SK-N-SH (cell line): ENCODE measurements around the gene TMEM184B. TPM values are rescaled to one million over a fixed set of nuclear protein-coding genes. Genes with fewer than 3 reads are reported as not detected.

Experiments
- CTCF ChIA-PET: fragments of 300-600, 350-600 bp; formaldehyde crosslinking; extraction: SDS; loops from one replicate; lab custom pipeline; 2021; lab: Yijun Ruan, JAX
- POLR2A ChIA-PET: fragments of 350-600 bp; sonication (Branson Sonifier 250); formaldehyde crosslinking; extraction: SDS; loops from one replicate; lab custom pipeline; 2020; ENCODE audit warnings: antibody characterized with exemption, inconsistent platforms; lab: Yijun Ruan, JAX
- DNase-seq: peaks from one replicate; pipeline ENCODE4 v3.0.0; 2012
- H2AFZ ChIP-seq: fragments of 200-600 bp; sonication (generic); 2 replicates; pipeline ENCODE4 v1.8.1; 2016; ENCODE audit warnings: antibody characterized with exemption, mild to moderate bottlenecking, low read depth
- H3F3A ChIP-seq: fragments of 200-600 bp; sonication (generic); replicated peaks from 2 replicates; pipeline ENCODE3; 2016; ENCODE audit warnings: antibody characterized with exemption, mild to moderate bottlenecking; ENCODE audit not compliant: insufficient read depth
- H3K27ac ChIP-seq, 2 experiments: fragments of 200-500 bp in 1 of 2; fragments of 200-600 bp in 1 of 2; sonication (Bioruptor generic) in 1 of 2; sonication (generic), shearing (Covaris generic) in 1 of 2; 2 replicates each; pipeline versions ENCODE4 v1.5.1 to v1.6.1; 2014 to 2016; ENCODE audit warnings: low read depth in 2 of 2, inconsistent platforms in 1 of 2, low read length in 1 of 2, mild to moderate bottlenecking in 1 of 2, mixed read lengths in 1 of 2
- H3K27me3 ChIP-seq: fragments of 200-600 bp; sonication (generic), shearing (Covaris generic); 2 replicates; pipeline ENCODE4 v1.6.1; 2016; ENCODE audit warnings: mixed run types; ENCODE audit not compliant: insufficient read depth
- H3K36me3 ChIP-seq, 2 experiments: fragments of 200-500 bp in 1 of 2; fragments of 200-600 bp in 1 of 2; sonication (Bioruptor generic) in 1 of 2; sonication (generic) in 1 of 2; replicated peaks in 1 of 2; 2 replicates each; pipeline versions ENCODE3 to v1.5.1; 2014 to 2016; ENCODE audit warnings: low read length in 1 of 2, mild to moderate bottlenecking in 1 of 2; ENCODE audit not compliant: insufficient read depth in 2 of 2, control insufficient read depth in 1 of 2
- H3K4me1 ChIP-seq, 2 experiments: fragments of 200-500 bp in 1 of 2; fragments of 200-600 bp in 1 of 2; sonication (Bioruptor generic) in 1 of 2; sonication (generic), shearing (Covaris generic) in 1 of 2; 2 replicates each; pipeline versions ENCODE4 v1.5.1 to v1.6.1; 2014 to 2016; ENCODE audit warnings: low read depth in 1 of 2, low read length in 1 of 2, mixed run types in 1 of 2; ENCODE audit not compliant: insufficient read depth in 2 of 2, control insufficient read depth in 1 of 2
- H3K4me2 ChIP-seq: fragments of 200-600 bp; sonication (generic), shearing (Covaris generic); 2 replicates; pipeline ENCODE4 v1.6.1; 2017; ENCODE audit warnings: mixed run types
- H3K4me3 ChIP-seq, 2 experiments: fragments of 200-500 bp in 1 of 2; fragments of 200-600 bp in 1 of 2; sonication (Bioruptor generic) in 1 of 2; sonication (generic), shearing (Covaris generic) in 1 of 2; 2 replicates each; pipeline versions ENCODE4 v1.5.1 to v1.8.1; 2014 to 2016; ENCODE audit warnings: low read depth in 2 of 2, inconsistent platforms in 1 of 2, low read length in 1 of 2, mild to moderate bottlenecking in 1 of 2, mixed read lengths in 1 of 2, moderate library complexity in 1 of 2
- H3K79me2 ChIP-seq: fragments of 200-600 bp; sonication (generic); 2 replicates; pipeline ENCODE4 v1.8.1; 2017; ENCODE audit warnings: mild to moderate bottlenecking; ENCODE audit not compliant: insufficient read depth
- H3K9ac ChIP-seq: fragments of 200-600 bp; sonication (generic); 2 replicates; pipeline ENCODE4 v1.6.1; 2017; ENCODE audit warnings: mixed run types
- H3K9me2 ChIP-seq: fragments of 200-600 bp; sonication (generic); 2 replicates; pipeline ENCODE4 v1.6.1; 2017; ENCODE audit warnings: mixed run types
- H3K9me3 ChIP-seq: fragments of 200-600 bp; sonication (generic); 2 replicates; pipeline ENCODE4 v1.6.1; 2017; ENCODE audit warnings: mixed run types, mild to moderate bottlenecking, moderate library complexity
- H4K20me1 ChIP-seq: fragments of 200-600 bp; sonication (generic); 2 replicates; pipeline ENCODE4 v1.6.1; 2017; ENCODE audit warnings: mild to moderate bottlenecking, mixed run types; ENCODE audit not compliant: insufficient read depth
- CHD2 ChIP-seq: fragments of 150-350 bp; IDR thresholded peaks from 2 replicates; pipeline ENCODE4 v1.6.1; 2018; ENCODE audit warnings: low read length; ENCODE audit not compliant: partially characterized antibody
- EZH2phosphoT487 ChIP-seq: fragments of 200-600 bp; sonication (generic); IDR thresholded peaks from 2 replicates; pipeline ENCODE4 v1.6.1; 2017; ENCODE audit warnings: low read depth, mixed run types, mild to moderate bottlenecking, antibody characterized with exemption, moderate library complexity, borderline replicate concordance
- FOXM1 ChIP-seq: IDR thresholded peaks from 2 replicates; pipeline ENCODE4 v1.4.0; 2012; ENCODE audit warnings: low read depth, mild to moderate bottlenecking
- GABPA ChIP-seq: IDR thresholded peaks from 2 replicates; pipeline ENCODE4 v1.4.0; 2012; ENCODE audit warnings: low read depth, mild to moderate bottlenecking
- IRF3 ChIP-seq: fragments of 150-350 bp; IDR thresholded peaks from 2 replicates; pipeline ENCODE4 v1.6.1; 2016; ENCODE audit warnings: mild to moderate bottlenecking, low read depth, low read length
- MEF2A ChIP-seq: IDR thresholded peaks from 2 replicates; pipeline ENCODE4 v1.4.0; 2012; ENCODE audit warnings: low read depth, borderline replicate concordance
- MXI1 ChIP-seq: IDR thresholded peaks from 2 replicates; pipeline ENCODE4 v1.6.1; 2012; ENCODE audit warnings: mild to moderate bottlenecking, low read depth, low read length, improper control_type of control experiment
- NFIC ChIP-seq: IDR thresholded peaks from 2 replicates; pipeline ENCODE4 v1.4.0; 2012; ENCODE audit warnings: borderline replicate concordance
- NRF1 ChIP-seq: IDR thresholded peaks from 2 replicates; pipeline ENCODE4 v1.6.1; 2012; ENCODE audit warnings: low read depth, mild to moderate bottlenecking, low read length
- RAD21 ChIP-seq: IDR thresholded peaks from 2 replicates; pipeline ENCODE4 v1.6.1; 2012; ENCODE audit warnings: mild to moderate bottlenecking, low read length
- RXRA ChIP-seq: IDR thresholded peaks from 2 replicates; pipeline ENCODE4 v1.4.0; 2012; ENCODE audit warnings: low read depth, mild to moderate bottlenecking, borderline replicate concordance
- TCF12 ChIP-seq: IDR thresholded peaks from 2 replicates; pipeline ENCODE4 v1.4.0; 2012
- TEAD4 ChIP-seq: IDR thresholded peaks from 2 replicates; pipeline ENCODE4 v1.4.0; 2012; ENCODE audit warnings: mild to moderate bottlenecking, borderline replicate concordance; ENCODE audit not compliant: insufficient read depth
- USF1 ChIP-seq: IDR thresholded peaks from 2 replicates; pipeline ENCODE4 v1.4.0; 2012; ENCODE audit warnings: low read depth, borderline replicate concordance
- YY1 ChIP-seq: IDR thresholded peaks from 2 replicates; pipeline ENCODE4 v1.4.0; 2012; ENCODE audit warnings: low read depth, mild to moderate bottlenecking
- ZBTB33 ChIP-seq: IDR thresholded peaks from 2 replicates; pipeline ENCODE4 v1.4.0; 2012; ENCODE audit warnings: low read depth, borderline replicate concordance
- WGBS: methylation state at CpG from one replicate; pipeline ENCODE4 v1.1.6; 2017; ENCODE audit warnings: low lambda C conversion rate; 5-methylcytosine and 5-hydroxymethylcytosine counted together
- polyA plus RNA-seq, 3 experiments: library from polyadenylated mRNA; depleted of rRNA; stranded (reverse); fragments of >200 nt; gene quantifications; 2 replicates each; pipeline ENCODE4 v1.2.3, GENCODE V29; 2012
- TF ChIP-seq, protein P1 (sequence below): IDR thresholded peaks from 2 replicates; pipeline ENCODE4 v1.4.0; 2012; ENCODE audit warnings: low read depth
- TF ChIP-seq, protein P2 (sequence below): fragments of 150-350 bp; IDR thresholded peaks from 2 replicates; pipeline ENCODE4 v1.6.1; 2017; ENCODE audit warnings: antibody characterized with exemption, low read length, low read depth, borderline replicate concordance
- TF ChIP-seq, protein P3 (sequence below): IDR thresholded peaks from 2 replicates; pipeline ENCODE4 v1.6.1; 2012; ENCODE audit warnings: mild to moderate bottlenecking, low read depth, low read length, moderate library complexity
- TF ChIP-seq, protein P4 (sequence below): fragments of 200-600 bp; sonication (generic); IDR thresholded peaks from 2 replicates; pipeline ENCODE4 v1.6.1; 2017; ENCODE audit warnings: antibody characterized with exemption, mild to moderate bottlenecking, moderate library complexity

The TMEM184B gene
- polyA plus RNA-seq, 1 of the 3 experiments (the other 2 are of a cell fraction), result 25.3 TPM

DNA sequence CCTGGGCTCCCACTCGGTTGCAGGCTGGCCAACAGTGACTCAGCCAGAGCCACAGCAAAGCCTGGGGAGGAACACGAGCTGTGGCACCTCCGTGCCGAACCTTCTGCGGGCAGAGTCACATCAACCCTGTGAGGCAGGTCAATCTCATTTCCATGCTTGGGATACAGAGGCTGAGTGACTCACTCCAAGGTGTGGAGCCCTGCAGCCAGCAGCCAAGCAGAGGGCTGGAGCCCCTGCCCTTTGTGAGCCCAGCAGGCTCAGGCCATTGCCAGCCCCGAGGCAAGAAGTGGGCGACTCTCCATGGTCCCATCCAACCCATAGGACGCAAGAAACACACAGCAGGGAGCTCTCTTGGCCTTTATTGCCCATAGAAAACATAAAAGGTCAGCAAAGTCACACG, 23.1 kb upstream of the TMEM184B start:
- no peak overlapping the region for H3K4me2 ChIP-seq
- H3K9ac ChIP-seq, result no peak overlapping the region
- H3K4me1 ChIP-seq, result no peaks in the 10 kb centered on the region; a peak in 1 of 4 replicates
- no peak for DNase-seq
- peaks cover 8% of the 10 kb centered on the region; the same call in 1 of the 2 replicates for H3K79me2 ChIP-seq
- H3K27me3 ChIP-seq, result no peaks in the 10 kb centered on the region
- H3F3A ChIP-seq, result no peaks in the 10 kb centered on the region
- TF ChIP-seq YY1 (no peak), MEF2A (no peak), RXRA (no peak), MXI1 (no peak), RAD21 (no peak), GABPA (no peak), USF1 (no peak), FOXM1 (no peak), EZH2phosphoT487 (no peak), IRF3 (no peak), NRF1 (no peak), TEAD4 (no peak), CHD2 (no peak), ZBTB33 (no peak), NFIC (no peak), TCF12 (no peak)
- TF ChIP-seq, protein P1, sequence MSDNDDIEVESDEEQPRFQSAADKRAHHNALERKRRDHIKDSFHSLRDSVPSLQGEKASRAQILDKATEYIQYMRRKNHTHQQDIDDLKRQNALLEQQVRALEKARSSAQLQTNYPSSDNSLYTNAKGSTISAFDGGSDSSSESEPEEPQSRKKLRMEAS, result no peak
- TF ChIP-seq, protein P2, sequence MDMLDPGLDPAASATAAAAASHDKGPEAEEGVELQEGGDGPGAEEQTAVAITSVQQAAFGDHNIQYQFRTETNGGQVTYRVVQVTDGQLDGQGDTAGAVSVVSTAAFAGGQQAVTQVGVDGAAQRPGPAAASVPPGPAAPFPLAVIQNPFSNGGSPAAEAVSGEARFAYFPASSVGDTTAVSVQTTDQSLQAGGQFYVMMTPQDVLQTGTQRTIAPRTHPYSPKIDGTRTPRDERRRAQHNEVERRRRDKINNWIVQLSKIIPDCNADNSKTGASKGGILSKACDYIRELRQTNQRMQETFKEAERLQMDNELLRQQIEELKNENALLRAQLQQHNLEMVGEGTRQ, result no peak
- TF ChIP-seq, protein P3, sequence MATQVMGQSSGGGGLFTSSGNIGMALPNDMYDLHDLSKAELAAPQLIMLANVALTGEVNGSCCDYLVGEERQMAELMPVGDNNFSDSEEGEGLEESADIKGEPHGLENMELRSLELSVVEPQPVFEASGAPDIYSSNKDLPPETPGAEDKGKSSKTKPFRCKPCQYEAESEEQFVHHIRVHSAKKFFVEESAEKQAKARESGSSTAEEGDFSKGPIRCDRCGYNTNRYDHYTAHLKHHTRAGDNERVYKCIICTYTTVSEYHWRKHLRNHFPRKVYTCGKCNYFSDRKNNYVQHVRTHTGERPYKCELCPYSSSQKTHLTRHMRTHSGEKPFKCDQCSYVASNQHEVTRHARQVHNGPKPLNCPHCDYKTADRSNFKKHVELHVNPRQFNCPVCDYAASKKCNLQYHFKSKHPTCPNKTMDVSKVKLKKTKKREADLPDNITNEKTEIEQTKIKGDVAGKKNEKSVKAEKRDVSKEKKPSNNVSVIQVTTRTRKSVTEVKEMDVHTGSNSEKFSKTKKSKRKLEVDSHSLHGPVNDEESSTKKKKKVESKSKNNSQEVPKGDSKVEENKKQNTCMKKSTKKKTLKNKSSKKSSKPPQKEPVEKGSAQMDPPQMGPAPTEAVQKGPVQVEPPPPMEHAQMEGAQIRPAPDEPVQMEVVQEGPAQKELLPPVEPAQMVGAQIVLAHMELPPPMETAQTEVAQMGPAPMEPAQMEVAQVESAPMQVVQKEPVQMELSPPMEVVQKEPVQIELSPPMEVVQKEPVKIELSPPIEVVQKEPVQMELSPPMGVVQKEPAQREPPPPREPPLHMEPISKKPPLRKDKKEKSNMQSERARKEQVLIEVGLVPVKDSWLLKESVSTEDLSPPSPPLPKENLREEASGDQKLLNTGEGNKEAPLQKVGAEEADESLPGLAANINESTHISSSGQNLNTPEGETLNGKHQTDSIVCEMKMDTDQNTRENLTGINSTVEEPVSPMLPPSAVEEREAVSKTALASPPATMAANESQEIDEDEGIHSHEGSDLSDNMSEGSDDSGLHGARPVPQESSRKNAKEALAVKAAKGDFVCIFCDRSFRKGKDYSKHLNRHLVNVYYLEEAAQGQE, result no peak
- TF ChIP-seq, protein P4, sequence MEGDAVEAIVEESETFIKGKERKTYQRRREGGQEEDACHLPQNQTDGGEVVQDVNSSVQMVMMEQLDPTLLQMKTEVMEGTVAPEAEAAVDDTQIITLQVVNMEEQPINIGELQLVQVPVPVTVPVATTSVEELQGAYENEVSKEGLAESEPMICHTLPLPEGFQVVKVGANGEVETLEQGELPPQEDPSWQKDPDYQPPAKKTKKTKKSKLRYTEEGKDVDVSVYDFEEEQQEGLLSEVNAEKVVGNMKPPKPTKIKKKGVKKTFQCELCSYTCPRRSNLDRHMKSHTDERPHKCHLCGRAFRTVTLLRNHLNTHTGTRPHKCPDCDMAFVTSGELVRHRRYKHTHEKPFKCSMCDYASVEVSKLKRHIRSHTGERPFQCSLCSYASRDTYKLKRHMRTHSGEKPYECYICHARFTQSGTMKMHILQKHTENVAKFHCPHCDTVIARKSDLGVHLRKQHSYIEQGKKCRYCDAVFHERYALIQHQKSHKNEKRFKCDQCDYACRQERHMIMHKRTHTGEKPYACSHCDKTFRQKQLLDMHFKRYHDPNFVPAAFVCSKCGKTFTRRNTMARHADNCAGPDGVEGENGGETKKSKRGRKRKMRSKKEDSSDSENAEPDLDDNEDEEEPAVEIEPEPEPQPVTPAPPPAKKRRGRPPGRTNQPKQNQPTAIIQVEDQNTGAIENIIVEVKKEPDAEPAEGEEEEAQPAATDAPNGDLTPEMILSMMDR, result no peak
- H3K9me2 ChIP-seq, result no peaks in the 10 kb centered on the region
- peaks cover 0 to 29% of the 10 kb centered on the region in 2 experiments for H3K36me3 ChIP-seq
- CTCF ChIA-PET, result no interaction called here
- POLR2A ChIA-PET, result no interaction called here
- WGBS, result no CpG with 5 or more reads among the region's 9 CpGs
- no peaks in the 10 kb centered on the region for H3K9me3 ChIP-seq
- H2AFZ ChIP-seq, result no peak overlapping the region
- H3K27ac ChIP-seq, result no peak overlapping the region
- H4K20me1 ChIP-seq, result peaks cover 15% of the 10 kb centered on the region; the same call in 1 of the 2 replicates
- H3K4me3 ChIP-seq, result no peak overlapping the region
